ENCODE results near the gene CCNY. TPM values are rescaled to one million over a fixed set of nuclear protein-coding genes. Genes with fewer than 3 reads are reported as not detected.

Gene CCNY
- total RNA-seq (10 to 100 TPM; 24.7 to 41.7 (median 29.9) TPM), polyA plus RNA-seq (10 to 100 TPM; 10.6 to 14.9 TPM)

- WGBS, 2 donors: 0% methylated on average over 30 to 109 of the region's 109 CpGs
- no peak for TF ChIP-seq CTCF (IDR thresholded peaks at IDR 0.05)
- no peaks in the 10 kb centered on the region for H3K27me3 ChIP-seq
- FAIRE-seq (no peak), DNase-seq (peak; percentile 73 to 93 (median 82)), ATAC-seq (peak; percentile 87 to 92 (median 92))
- peaks cover 16 to 30% (median 26%) of the 10 kb centered on the region in 3 donors for H3K4me1 ChIP-seq
- peak within 1 kb of the TSS; percentile 67 to 70 (median 69) for H3K27ac ChIP-seq
- intact Hi-C loops (cut with DNase I): no loop called here
- no peaks in the 10 kb centered on the region for H3K9me3 ChIP-seq
- H3K4me3 ChIP-seq: peak within 1 kb of the TSS; percentile 83 to 93 (median 90)
- no peaks in the 10 kb centered on the region for H3K36me3 ChIP-seq
These were observed at the start of gene CCNY for GRCh38 chr10:35336084-35336831. TSS of gene CCNY (plus strand) at chr10:35336509. CDS start at chr10:35337054, 545 bp downstream.

GRCh38 chr10:35289198-35289597 lies 47.1 kb upstream of the CCNY start:
- 58 to 84% methylated on average over 1 of the region's 1 CpG for WGBS, 2 donors
- no peaks in the 10 kb centered on the region for H3K36me3 ChIP-seq
- intact Hi-C loops (cut with DNase I): no loop called here
- no peaks in the 10 kb centered on the region for H3K9me3 ChIP-seq
- FAIRE-seq (no peak), DNase-seq (no peak), ATAC-seq (no peak)
- no peak overlapping the region for H3K27ac ChIP-seq
- no peaks in the 10 kb centered on the region for H3K4me1 ChIP-seq
- no peak overlapping the region for H3K4me3 ChIP-seq
- no peaks in the 10 kb centered on the region for H3K27me3 ChIP-seq
- no peak for TF ChIP-seq CTCF (IDR thresholded peaks at IDR 0.05)

GRCh38 chr10:35294506-35294905 lies 41.8 kb upstream of the CCNY start:
- no peaks in the 10 kb centered on the region for H3K4me1 ChIP-seq
- TF ChIP-seq CTCF (IDR thresholded peaks at IDR 0.05): no peak
- DNase-seq (no peak), ATAC-seq (no peak), FAIRE-seq (no peak)
- no peaks in the 10 kb centered on the region for H3K9me3 ChIP-seq
- H3K4me3 ChIP-seq: no peak overlapping the region
- 63 to 68% methylated on average over 1 of the region's 1 CpG for WGBS, 2 donors
- no peaks in the 10 kb centered on the region for H3K27me3 ChIP-seq
- no peak overlapping the region for H3K27ac ChIP-seq
- intact Hi-C loops (cut with DNase I): no loop called here
- no peaks in the 10 kb centered on the region for H3K36me3 ChIP-seq

GRCh38 chr10:35299016-35299415 lies 37.3 kb upstream of the CCNY start:
- WGBS, 2 donors: 65 to 66% methylated on average over 3 of the region's 3 CpGs
- FAIRE-seq (no peak), DNase-seq (no peak), ATAC-seq (no peak)
- Histone ChIP-seq H3K27ac (no peak overlapping the region), H3K4me3 (no peak overlapping the region), H3K4me1 (no peaks in the 10 kb centered on the region), H3K36me3 (no peaks in the 10 kb centered on the region), H3K27me3 (no peaks in the 10 kb centered on the region), H3K9me3 (no peaks in the 10 kb centered on the region)
- intact Hi-C loops (cut with DNase I): no loop called here
- no peak for TF ChIP-seq CTCF (IDR thresholded peaks at IDR 0.05)

GRCh38 chr10:35300063-35300699 lies 36.1 kb upstream of the CCNY start:
- no peak for TF ChIP-seq CTCF (IDR thresholded peaks at IDR 0.05)
- Histone ChIP-seq H3K4me3 (no peak overlapping the region), H3K27ac (no peak overlapping the region), H3K27me3 (no peaks in the 10 kb centered on the region), H3K36me3 (no peaks in the 10 kb centered on the region), H3K9me3 (no peaks in the 10 kb centered on the region), H3K4me1 (no peaks in the 10 kb centered on the region)
- WGBS, 2 donors: 67 to 78% methylated on average over 11 of the region's 11 CpGs
- intact Hi-C loops (cut with DNase I): no loop called here
- no peak for FAIRE-seq
- no peak for DNase-seq
- ATAC-seq: peak in 1 of 4 donors; percentile 51
